GM18526 (cell line): ENCODE results near the gene WRAP53.
A peak's percentile ranks its signal among the peaks of the same experiment; 100 is the strongest.

ENCODE experiments used
- POLR2A ChIP-seq: IDR thresholded peaks from 3 replicates; pipeline ENCODE4 v1.6.1; 2011; ENCODE audit not compliant: insufficient read length; ENCODE audit errors: extremely low read depth

The WRAP53 gene

DNA sequence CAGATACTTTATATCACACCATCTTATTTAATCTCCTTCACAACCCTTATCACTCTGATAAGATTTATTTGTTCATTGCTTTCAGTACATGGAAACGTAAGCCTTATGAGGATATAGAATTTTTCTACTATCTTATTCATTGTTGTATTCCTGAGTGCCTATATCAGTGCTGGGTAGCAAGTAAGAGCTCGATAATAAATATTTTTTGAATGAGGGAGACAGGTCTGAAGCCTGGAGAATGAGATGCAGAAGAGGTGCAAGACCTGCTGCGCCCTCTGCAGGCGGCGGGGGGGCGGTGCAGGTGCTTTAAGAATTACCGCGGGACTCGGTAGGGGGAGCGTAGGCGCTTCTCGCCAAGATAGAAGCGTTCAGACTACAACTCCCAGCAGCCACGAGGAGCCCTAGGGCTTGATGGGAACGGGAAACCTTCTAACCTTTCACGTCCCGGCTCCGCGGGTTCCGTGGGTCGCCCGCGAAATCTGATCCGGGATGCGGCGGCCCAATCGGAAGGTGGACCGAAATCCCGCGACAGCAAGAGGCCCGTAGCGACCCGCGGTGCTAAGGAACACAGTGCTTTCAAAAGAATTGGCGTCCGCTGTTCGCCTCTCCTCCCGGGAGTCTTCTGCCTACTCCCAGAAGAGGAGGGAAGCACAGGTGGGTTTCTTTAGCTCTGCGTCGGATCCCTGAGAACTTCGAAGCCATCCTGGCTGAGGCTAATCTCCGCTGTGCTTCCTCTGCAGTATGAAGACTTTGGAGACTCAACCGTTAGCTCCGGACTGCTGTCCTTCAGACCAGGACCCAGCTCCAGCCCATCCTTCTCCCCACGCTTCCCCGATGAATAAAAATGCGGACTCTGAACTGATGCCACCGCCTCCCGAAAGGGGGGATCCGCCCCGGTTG lies at the start of gene WRAP53:
WRAP53 (plus strand) TSS at position 570 of the 900 bp plus-strand sequence; CDS start at position 742, 172 bp downstream.
- TF ChIP-seq POLR2A, result peak; percentile 48

DNA sequence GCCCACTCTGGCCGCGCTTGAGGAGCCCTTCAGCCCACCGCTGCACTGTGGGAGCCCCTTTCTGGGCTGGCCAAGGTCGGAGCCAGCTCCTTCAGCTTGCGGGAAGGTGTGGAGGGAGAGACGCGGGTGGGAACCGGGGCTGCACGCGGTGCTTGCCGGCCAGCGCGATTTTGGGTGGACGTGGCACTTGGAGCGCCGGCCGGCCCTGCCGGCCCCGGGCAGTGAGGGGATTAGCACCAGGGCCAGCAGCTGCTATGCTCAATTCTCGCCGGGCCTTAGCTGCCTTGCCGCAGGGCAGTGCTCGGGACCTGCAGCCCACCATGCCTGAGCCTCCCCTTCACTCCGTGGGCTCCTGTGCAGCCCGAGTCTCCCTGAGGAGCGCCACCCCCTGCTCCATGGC lies 47.5 kb upstream of the WRAP53 start:
- TF ChIP-seq POLR2A, result no peak

DNA sequence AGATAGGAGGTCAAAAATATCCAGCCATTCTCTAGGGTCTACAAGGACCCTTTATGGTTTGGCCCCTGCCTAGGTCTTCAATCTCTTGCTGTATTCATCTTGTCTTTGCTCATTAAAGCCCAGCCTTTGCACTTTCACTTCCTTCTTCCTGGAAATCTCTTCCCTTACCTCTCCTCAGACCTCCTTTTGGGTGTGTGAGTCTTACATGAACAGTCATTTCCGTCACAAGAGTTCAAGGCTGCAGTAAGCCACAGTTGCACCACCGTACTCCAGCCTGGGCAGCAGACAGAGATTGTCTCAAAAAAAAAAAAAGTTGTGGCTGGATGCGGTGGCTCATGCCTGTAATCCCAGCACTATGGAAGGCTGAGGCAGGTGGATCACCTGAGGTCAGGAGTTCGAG lies 43.5 kb upstream of the WRAP53 start:
- TF ChIP-seq POLR2A, result no peak

DNA sequence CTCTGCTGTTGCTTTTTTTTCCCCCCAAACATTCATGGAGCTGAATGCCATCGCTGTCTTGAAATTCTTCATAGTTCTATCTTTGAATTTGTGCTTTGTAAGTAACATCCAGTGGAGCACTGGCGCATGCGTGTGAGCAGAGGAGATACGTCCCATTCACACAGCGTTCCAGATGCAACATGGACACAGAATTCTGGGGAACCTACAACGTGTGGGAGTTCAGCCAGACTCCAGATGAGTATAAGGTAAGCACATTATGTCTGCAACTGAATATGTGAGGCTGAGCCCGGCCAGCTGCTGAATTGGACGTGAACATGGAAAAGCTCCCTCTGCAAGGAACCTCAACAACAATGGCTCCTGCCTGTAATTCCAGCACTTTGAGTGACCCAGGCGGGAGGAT lies 41.8 kb upstream of the WRAP53 start:
- no peak for TF ChIP-seq POLR2A

DNA sequence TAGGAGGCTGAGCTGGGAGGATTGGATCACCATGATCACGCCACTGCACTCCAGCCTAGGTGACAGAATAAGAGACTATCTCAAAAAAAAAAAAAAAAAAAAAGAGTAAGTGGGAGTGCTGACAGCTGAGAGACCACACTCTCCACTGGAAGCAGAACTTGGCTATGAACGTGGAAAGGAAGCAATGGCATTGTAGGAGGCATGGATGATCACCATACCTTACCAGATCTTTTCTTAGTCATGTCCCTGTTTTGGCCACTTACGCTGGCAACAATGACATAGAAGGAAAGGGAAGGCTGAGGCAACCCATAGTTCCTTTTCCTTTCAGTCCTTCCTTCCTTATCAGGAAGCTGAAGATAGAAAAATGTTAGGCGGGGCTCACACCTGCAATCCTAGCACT lies 41.3 kb upstream of the WRAP53 start:
- no peak for TF ChIP-seq POLR2A

DNA sequence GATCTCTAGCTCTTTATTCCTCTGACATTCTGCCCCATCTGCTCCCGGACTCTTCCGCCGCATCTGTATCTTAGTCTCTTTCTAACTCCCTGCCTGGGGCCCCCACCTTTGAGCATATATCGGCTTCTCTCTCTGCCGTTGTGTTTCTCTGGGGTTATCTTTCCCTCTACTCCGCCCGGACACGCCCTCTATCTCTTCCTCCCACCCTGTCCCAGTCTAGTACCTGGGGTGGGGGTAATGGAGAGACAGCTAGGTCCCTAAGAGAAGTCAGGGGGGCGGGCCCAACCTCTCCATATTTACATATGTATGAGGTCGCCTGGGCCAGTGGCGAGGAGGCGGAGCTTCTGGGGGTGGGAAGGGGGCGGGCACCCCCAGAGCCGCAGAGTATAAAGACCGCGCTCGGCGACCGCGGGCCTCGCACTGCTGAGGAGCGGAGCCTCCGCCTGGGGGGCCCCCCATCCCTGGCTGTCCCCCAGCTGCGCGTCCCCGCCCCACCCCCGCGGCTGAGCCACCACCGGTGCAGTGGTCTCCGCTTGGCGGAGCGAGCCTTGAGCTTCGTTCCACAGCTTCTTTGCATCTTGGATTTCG lies 37.7 kb upstream of the WRAP53 start, which contains the start of gene ATP1B2:
ATP1B2 (plus strand) TSS at position 418 of the 588 bp plus-strand sequence. CDS start 593 bp downstream, outside the sequence.
- TF ChIP-seq POLR2A, result no peak

DNA sequence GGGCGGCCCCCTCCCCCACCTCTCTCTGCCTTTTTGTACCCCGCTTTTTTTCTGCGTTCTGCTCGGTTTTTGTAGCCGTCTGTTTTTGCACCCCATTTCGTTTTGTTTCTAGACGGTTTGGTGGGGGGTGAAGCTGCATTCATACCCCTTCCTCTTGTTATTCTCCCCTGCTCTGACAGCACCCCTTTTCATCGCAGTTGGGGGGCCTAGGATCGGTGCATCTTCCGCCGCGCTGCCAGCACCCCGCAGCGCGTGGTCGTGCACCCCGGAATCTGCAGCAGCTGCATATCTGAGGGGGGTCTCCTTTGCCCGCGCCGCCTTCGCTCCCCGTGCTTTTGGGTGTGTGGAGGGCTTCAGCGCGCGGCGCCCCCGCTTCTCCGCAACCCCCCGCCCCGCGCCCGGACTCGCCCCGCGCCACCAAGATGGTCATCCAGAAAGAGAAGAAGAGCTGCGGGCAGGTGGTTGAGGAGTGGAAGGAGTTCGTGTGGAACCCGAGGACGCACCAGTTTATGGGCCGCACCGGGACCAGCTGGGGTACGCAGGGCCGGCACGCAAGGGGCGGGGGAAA lies 37.1 kb upstream of the WRAP53 start:
- no peak for TF ChIP-seq POLR2A

DNA sequence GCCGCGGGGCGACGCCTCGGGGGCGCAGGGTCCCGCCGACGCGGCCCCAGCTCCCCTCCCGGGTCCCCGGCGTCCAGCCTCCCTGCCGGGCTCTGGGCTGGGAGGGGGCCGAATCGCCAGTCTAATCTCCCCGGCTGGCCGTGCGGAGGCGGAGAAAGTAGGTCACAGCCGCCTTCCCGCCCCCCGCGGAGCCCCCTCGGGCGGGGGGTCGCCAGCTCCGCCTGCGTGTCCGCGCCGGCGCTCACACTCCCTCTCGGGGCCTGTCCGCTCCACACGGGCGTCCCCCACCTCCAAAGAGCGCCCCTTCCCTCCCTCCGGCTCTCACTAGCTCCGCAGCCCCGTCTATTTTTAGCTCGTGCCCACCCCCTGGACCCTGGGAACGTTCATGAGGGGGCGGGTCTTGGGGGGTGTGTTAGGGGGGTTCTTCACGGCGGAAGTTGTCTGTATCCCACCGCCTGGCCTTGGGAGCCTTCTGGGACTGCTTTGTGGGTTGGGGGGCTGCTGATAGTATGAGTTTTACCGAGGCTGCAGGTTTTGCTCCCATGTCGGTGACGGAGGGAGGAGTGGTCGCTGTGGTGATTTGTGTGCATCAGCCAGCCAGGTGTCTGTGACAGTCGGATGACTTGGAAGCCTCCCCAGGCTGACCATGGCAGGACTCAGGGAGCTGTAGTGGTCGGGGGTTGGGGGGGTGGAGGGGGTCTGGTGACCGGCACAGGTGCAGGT lies 36.5 kb upstream of the WRAP53 start:
- TF ChIP-seq POLR2A, result no peak

DNA sequence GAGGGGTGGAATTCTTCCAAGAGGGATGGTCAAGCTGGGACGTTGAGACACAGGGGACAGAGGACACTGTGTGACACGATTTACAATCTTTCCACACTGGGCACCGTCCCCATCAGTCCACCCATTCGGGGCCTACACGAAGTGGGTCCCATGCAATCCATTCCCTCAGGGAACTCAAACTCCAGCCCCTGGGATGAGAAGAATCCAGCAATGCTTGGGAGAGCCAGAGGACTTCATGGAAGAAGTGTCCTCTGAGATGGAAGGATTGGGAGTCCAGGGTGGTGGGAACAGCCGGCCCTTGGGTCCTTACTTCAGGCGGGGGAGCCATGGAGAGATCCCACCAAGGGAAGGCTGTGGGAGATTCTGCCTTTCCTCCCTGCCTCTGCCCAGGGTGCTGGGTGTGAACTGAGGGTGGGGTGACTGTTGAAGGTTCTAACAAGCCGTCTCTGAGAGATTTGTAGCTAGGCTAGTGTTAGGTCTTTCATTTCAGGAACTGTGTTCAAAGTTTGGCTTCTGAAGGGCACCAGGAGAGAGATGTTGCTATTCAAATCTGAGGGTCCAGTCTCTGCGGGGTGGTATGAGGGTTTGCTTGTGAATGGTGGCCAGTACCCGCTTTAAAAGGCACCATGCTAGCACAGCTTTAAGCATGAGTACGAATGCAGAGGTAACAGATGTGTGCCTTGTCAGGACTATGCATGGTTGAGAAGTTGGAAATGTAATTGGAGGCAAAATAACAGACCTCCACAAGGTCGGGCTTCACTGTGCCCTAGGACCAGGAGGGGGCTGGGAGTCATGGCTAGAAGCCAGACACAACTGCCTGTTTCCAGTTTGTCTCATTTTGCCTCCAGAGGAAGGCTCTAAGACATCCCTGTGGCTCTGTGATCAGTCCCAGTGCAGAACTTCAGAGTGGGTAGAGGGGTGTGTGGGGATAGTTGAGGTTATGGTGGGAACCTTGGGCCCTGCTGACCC lies 35.6 kb upstream of the WRAP53 start:
- TF ChIP-seq POLR2A, result no peak

DNA sequence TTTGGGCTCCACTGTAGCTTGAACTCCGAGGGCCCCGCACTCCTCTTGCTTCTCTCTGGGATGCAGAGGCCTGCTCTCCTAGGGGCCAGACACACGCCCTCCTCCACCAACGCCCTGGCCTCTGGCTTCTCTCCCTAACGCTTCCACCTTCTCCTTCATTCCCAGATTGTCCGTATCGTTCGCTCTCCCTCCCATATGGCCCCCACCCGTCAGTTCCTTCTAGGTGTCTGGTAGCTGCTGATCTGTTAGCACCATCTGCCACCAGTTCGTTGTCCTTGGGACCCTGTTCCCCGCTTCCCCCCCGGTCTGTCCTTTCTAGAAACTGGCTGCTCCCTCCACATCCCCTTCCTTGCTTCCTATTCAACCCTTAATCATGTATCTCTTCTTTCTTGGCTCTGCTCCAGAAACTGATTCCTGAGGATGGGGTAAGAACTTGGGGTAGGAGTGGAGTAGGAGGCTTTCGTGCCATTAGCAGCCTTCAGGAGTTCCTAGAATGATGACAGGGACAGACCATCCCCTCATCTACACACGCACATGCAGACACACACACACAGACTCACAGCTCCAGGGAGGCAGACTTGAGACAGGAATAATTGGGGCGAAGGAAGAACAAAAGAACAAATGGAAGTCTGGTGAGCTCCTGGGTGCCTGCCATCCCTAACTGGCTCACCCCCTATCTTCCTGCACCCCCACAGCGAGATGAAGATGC lies 33.3 kb upstream of the WRAP53 start:
- TF ChIP-seq POLR2A, result no peak

DNA sequence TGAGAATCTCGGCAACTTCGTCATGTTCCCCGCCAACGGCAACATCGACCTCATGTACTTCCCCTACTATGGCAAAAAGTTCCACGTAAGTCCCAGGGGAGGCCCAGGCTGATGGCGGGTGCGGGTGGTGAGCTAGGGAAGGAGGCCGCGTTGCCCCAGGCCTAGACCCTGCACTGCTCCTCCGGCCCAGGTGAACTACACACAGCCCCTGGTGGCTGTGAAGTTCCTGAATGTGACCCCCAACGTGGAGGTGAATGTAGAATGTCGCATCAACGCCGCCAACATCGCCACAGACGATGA lies 32.8 kb upstream of the WRAP53 start:
- TF ChIP-seq POLR2A, result no peak

DNA sequence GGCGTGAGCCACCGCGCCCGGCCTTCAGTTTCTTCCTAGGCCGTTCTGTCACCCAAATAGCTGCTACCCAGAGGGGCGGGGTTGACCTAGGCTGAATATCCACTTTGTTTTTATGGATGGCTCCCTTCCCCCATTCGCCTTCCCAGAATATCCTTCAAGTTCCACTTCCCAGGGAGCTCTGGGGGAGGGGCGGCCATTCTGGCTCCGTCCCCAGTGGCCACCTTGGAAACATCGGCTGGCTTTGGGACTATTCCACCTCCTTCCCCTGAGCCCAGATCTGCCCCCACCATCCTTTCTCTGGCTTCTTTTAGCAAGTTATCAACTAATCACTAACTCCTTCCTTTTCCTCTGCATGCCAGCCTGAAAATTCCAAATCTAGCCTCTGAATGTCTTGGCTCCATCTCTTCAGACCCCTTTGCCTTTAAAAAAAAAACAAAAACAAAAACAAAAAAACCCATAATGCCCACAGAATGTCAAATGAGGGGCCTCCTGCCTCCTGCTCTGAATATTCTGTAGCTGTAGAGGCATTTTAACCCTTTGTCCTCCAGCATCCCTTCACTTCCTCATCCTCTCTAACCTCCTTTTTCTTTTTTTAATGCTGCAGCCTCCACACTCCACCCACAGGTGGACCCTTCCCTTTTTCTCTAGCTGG lies 31.2 kb upstream of the WRAP53 start:
- no peak for TF ChIP-seq POLR2A

DNA sequence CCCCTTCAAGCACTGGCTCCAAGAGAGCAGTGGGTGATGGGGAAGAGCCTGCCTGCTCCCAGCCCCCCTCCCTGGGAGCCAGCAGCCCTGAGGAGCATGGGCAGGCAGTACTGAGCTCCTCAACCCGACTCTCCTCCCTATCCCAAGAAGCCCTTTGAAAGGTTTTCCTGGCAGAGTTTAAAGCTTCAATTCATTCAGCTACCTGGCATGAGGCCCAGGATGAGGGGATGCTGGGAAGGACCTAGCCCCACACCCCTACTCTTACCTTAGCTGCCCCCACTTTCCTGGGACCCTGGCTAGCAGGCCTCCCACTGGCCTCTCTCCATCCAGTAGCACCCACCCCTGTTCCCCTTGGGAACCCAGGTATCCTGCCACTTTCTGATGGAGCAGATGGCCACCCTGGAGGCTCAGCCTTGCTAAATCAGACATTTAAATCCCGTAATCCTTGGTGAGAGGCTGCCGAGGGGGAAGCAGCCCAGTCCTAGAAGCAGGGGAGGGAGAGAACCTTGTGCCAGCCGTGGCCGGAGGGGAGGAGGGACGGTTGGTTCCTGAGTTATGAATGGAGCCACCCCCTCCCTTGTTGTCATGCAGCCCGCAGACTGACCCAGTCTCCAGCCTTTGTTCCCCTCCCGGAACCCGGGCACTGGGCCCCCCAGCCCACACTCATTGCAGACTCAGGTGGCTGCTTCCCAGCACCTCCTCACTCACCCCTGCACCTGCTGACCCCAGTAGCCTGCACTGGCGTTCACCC lies 20.4 kb upstream of the WRAP53 start:
- TF ChIP-seq POLR2A, result no peak
